HG03060 (cell line): ENCODE results near the gene S100A7.
"Not testable (repeated sequence)": the region's sequence is repeated elsewhere in the genome, so short reads cannot be mapped to it uniquely, and the experiment has no call there.

Experiments used
- ATAC-seq: cut with Tn5 transposase; IDR thresholded peaks from one replicate; pipeline ENCODE4 v1.9.1; 2021; ENCODE audit warnings: low read depth, moderate number of reproducible peaks; ENCODE audit not compliant: unreplicated experiment

The S100A7 gene

GRCh38 chr1:153478047-153478691 is 17.7 kb upstream of the S100A7 start:
- ATAC-seq = no peak

GRCh38 chr1:153476491-153477093 is 16.1 kb upstream of the S100A7 start:
- no peak for ATAC-seq

- no peak for ATAC-seq
Measured at GRCh38 chr1:153475282-153475681, 14.8 kb upstream of the S100A7 start.

GRCh38 chr1:153474347-153474746 is 13.9 kb upstream of the S100A7 start:
- ATAC-seq = no peak

- ATAC-seq = no peak
Measured at GRCh38 chr1:153470707-153471106, 10.3 kb upstream of the S100A7 start.

GRCh38 chr1:153466908-153467307 is 6.5 kb upstream of the S100A7 start:
- no peak for ATAC-seq

- ATAC-seq = no peak
Measured at GRCh38 chr1:153465811-153466636, 5.6 kb upstream of the S100A7 start.

- ATAC-seq = not testable (repeated sequence)
Measured at GRCh38 chr1:153462741-153463140, 2.3 kb upstream of the S100A7 start.

- ATAC-seq = no peak
Measured at GRCh38 chr1:153459655-153460054, 796 bp downstream of the S100A7 start.

- ATAC-seq = no peak
Measured at GRCh38 chr1:153456396-153456795, 4.1 kb downstream of the S100A7 start.

- ATAC-seq = not testable (repeated sequence)
Measured at GRCh38 chr1:153448851-153449250, 11.6 kb downstream of the S100A7 start.

- ATAC-seq = no peak
Measured at GRCh38 chr1:153447498-153448170, 12.8 kb downstream of the S100A7 start.

GRCh38 chr1:153444078-153444477 is 16.4 kb downstream of the S100A7 start:
- ATAC-seq = no peak

- ATAC-seq = no peak
Measured at GRCh38 chr1:153443486-153443885, 17.0 kb downstream of the S100A7 start.

- no peak for ATAC-seq
Measured at GRCh38 chr1:153441238-153441755, 19.2 kb downstream of the S100A7 start.

GRCh38 chr1:153439273-153439672 is 21.2 kb downstream of the S100A7 start:
- no peak for ATAC-seq

GRCh38 chr1:153438599-153438998 is 21.9 kb downstream of the S100A7 start:
- ATAC-seq = no peak

- no peak for ATAC-seq
Measured at GRCh38 chr1:153437236-153437635, 23.2 kb downstream of the S100A7 start.

GRCh38 chr1:153434746-153435455 is 25.6 kb downstream of the S100A7 start:
- ATAC-seq = no peak
